PC-3 (cell line): ENCODE data around the gene INF2.

ENCODE experiments used
- CTCF ChIP-seq: fragments of 300-600 bp; sonication (generic); conservative IDR thresholded peaks from 2 replicates; pipeline ENCODE4 v1.5.1; 2017; ENCODE audit warnings: antibody characterized with exemption, low read depth, mild to moderate bottlenecking, low read length
- EZH2 ChIP-seq: fragments of 300-600 bp; sonication (generic); IDR thresholded peaks from one replicate; pipeline ENCODE4 v1.6.1; 2017; ENCODE audit warnings: antibody characterized with exemption, mild to moderate bottlenecking, low read length; ENCODE audit not compliant: unreplicated experiment

- TF ChIP-seq CTCF: no peak
- TF ChIP-seq EZH2: no peak
Observed at GRCh38 chr14:104664107-104664506, 25.3 kb upstream of the INF2 start.
